ENCODE measurements around the gene B3GALT2.

- TF ChIP-seq CTCF (IDR thresholded peaks at IDR 0.05) (no peak), EZH2 (IDR thresholded peaks at IDR 0.05) (no peak)
Measured at GRCh38 chr1:193185211-193185610, 1.2 kb downstream of the B3GALT2 start.
